GM23338 (cell line): ENCODE results near the gene PGP.

Experiments used
- CREB1 ChIP-seq: fragments of 250-450 bp; sonication (Bioruptor Pico); IDR thresholded peaks from 2 replicates; pipeline ENCODE4 v1.5.0; 2020; ENCODE audit warnings: low read depth, mild to moderate bottlenecking, moderate library complexity
- ETS1 ChIP-seq: IDR thresholded peaks from 2 replicates; pipeline ENCODE4 v1.6.1; 2016; ENCODE audit warnings: antibody characterized with exemption
- EZH2 ChIP-seq: fragments of 200-600 bp; sonication (generic); IDR thresholded peaks from one replicate; pipeline ENCODE4 v1.8.0; 2017; ENCODE audit warnings: antibody characterized with exemption, mild to moderate bottlenecking, low read depth; ENCODE audit not compliant: unreplicated experiment
- EZH2phosphoT487 ChIP-seq: fragments of 200-600 bp; sonication (generic); IDR thresholded peaks from one replicate; pipeline ENCODE4 v1.8.1; 2018; ENCODE audit warnings: antibody characterized with exemption; ENCODE audit not compliant: unreplicated experiment
- JUNB ChIP-seq: IDR thresholded peaks from one replicate; pipeline ENCODE4 v1.6.1; 2016; ENCODE audit warnings: antibody characterized with exemption; ENCODE audit not compliant: unreplicated experiment
- POLR2AphosphoS5 ChIP-seq: IDR thresholded peaks from 2 replicates; pipeline ENCODE4 v1.6.1; 2016; ENCODE audit warnings: antibody characterized with exemption, low read depth
- STAT1 ChIP-seq: IDR thresholded peaks from one replicate; pipeline ENCODE4 v1.6.1; 2016; ENCODE audit warnings: antibody characterized with exemption; ENCODE audit not compliant: unreplicated experiment
- ZNF114 ChIP-seq: fragments of 250-450 bp; sonication (Bioruptor Pico); IDR thresholded peaks from 2 replicates; pipeline ENCODE4 v1.5.0; 2020; ENCODE audit warnings: mild to moderate bottlenecking, moderate library complexity
- ZNF462 ChIP-seq: fragments of 250-450 bp; sonication (Bioruptor Pico); IDR thresholded peaks from 2 replicates; pipeline ENCODE4 v1.5.0; 2020; ENCODE audit warnings: mild to moderate bottlenecking, moderate library complexity
- TF ChIP-seq, protein P1 (sequence below), 2 experiments: fragments of 200-600 bp in 1 of 2; sonication (generic) in 1 of 2; conservative IDR thresholded peaks; 2 replicates each; pipeline versions ENCODE4 v1.5.1 to v1.6.1; 2016 to 2017; ENCODE audit warnings: antibody characterized with exemption in 2 of 2, low read depth in 2 of 2, mild to moderate bottlenecking in 2 of 2, moderate library complexity in 1 of 2
- TF ChIP-seq, protein P2 (sequence below): IDR thresholded peaks from one replicate; pipeline ENCODE4 v1.6.1; 2018; ENCODE audit warnings: antibody characterized with exemption; ENCODE audit not compliant: unreplicated experiment

DNA sequence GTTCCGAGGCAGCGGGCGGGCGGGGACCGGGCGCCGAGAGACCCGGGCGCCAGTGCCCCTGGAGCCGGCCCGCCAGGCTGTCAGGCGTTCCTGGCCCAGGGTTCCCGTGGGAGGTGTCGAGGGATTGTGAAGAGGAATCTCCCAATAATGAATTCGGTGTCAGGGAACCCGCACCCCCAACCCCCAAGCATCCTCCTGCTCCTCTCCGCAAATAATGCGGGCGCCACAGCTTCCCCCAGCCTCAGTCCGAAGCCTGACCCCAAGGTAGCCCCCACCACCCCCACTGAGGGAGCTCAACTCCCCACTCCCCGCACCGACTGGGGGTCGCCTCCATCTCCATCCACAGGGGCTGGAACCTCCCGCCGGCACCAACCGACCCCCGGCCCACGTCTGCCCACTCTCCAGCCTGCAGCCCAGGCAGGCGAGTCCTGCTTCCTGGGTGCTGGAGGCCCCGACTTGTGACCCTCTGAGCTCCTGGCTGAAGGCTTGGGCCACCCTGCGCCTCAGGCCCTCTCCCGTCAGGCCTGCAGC lies 17.6 kb downstream of the PGP start:
- TF ChIP-seq CREB1 (CRISPR knock-in tag) (no peak), ETS1 (no peak), ZNF114 (CRISPR knock-in tag) (no peak), POLR2AphosphoS5 (no peak), EZH2 (no peak), EZH2phosphoT487 (no peak), STAT1 (no peak), JUNB (no peak), ZNF462 (CRISPR knock-in tag) (no peak)
- TF ChIP-seq, protein P1, sequence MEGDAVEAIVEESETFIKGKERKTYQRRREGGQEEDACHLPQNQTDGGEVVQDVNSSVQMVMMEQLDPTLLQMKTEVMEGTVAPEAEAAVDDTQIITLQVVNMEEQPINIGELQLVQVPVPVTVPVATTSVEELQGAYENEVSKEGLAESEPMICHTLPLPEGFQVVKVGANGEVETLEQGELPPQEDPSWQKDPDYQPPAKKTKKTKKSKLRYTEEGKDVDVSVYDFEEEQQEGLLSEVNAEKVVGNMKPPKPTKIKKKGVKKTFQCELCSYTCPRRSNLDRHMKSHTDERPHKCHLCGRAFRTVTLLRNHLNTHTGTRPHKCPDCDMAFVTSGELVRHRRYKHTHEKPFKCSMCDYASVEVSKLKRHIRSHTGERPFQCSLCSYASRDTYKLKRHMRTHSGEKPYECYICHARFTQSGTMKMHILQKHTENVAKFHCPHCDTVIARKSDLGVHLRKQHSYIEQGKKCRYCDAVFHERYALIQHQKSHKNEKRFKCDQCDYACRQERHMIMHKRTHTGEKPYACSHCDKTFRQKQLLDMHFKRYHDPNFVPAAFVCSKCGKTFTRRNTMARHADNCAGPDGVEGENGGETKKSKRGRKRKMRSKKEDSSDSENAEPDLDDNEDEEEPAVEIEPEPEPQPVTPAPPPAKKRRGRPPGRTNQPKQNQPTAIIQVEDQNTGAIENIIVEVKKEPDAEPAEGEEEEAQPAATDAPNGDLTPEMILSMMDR (conservative IDR thresholded peaks at IDR 0.05; ENCODE audit: low read depth in 2 of 2) = no peak
- TF ChIP-seq, protein P2, sequence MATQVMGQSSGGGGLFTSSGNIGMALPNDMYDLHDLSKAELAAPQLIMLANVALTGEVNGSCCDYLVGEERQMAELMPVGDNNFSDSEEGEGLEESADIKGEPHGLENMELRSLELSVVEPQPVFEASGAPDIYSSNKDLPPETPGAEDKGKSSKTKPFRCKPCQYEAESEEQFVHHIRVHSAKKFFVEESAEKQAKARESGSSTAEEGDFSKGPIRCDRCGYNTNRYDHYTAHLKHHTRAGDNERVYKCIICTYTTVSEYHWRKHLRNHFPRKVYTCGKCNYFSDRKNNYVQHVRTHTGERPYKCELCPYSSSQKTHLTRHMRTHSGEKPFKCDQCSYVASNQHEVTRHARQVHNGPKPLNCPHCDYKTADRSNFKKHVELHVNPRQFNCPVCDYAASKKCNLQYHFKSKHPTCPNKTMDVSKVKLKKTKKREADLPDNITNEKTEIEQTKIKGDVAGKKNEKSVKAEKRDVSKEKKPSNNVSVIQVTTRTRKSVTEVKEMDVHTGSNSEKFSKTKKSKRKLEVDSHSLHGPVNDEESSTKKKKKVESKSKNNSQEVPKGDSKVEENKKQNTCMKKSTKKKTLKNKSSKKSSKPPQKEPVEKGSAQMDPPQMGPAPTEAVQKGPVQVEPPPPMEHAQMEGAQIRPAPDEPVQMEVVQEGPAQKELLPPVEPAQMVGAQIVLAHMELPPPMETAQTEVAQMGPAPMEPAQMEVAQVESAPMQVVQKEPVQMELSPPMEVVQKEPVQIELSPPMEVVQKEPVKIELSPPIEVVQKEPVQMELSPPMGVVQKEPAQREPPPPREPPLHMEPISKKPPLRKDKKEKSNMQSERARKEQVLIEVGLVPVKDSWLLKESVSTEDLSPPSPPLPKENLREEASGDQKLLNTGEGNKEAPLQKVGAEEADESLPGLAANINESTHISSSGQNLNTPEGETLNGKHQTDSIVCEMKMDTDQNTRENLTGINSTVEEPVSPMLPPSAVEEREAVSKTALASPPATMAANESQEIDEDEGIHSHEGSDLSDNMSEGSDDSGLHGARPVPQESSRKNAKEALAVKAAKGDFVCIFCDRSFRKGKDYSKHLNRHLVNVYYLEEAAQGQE = no peak
